CD4-positive, alpha-beta T cell treated with Interleukin-6 for 4 hours (primary cell): ENCODE measurements around the gene MARCHF7.
"Not testable (repeated sequence)": the region's sequence is repeated elsewhere in the genome, so short reads cannot be mapped to it uniquely, and the experiment has no call there.

Source experiments
- DNase-seq: peaks from one replicate; pipeline ENCODE4 v3.0.0-alpha.2; 2020; ENCODE audit warnings: mixed read lengths

Gene MARCHF7

GRCh38 chr2:159722580-159722979 lies 10.3 kb downstream of the MARCHF7 start:
- no peak for DNase-seq

DNA sequence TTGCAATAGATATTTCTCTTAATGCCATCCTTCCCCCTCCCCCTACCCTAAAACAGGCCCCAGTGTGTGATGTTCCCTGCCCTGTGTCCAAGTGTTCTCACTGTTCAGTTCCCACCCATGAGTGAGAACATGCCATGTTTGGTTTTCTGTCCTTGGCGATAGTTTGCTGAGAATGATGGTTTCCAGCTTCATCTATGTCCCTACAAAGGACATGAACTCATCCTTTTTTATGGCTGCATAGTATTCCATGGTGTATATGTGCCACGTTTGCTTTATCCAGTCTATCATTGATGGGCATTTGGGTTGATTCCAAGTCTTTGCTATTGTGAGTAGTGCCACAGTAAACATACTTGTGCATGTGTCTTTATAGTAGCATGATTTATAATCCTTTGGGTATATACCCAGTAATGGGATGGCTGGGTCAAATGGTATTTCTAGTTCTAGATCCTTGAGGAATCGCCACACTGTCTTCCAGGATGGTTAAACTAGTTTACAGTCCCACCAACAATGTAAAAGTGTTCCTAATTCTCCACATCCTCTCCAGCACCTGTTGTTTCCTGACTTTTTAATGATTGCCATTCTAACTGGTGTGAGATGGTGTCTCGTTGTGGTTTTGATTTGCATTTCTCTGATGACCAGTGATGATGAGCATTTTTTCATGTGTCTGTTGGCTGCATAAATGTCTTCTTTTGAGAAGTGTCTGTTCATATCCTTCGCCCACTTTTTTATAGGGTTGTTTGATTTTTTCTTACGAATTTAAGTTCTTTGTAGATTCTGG lies 12.7 kb downstream of the MARCHF7 start:
- not testable (repeated sequence) for DNase-seq

DNA sequence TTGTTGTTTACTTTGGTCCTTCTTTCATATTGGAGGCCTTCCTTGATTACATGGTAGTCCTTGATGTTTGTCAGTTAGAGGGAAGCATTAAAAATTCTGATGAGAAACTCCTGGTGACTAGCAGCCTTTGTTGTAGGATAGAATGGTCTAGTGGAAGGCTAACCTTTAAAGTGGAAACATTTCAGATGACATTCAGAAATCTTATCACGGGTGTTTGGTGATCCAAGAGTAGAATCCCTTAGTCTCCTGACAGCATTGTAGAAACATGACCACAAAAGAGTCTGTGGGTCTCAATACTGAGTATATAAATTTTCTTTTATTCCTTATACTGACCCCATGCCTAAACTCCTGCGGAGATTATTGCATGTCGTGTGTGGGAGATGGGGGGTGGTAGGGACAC lies 13.4 kb downstream of the MARCHF7 start:
- DNase-seq = no peak

DNA sequence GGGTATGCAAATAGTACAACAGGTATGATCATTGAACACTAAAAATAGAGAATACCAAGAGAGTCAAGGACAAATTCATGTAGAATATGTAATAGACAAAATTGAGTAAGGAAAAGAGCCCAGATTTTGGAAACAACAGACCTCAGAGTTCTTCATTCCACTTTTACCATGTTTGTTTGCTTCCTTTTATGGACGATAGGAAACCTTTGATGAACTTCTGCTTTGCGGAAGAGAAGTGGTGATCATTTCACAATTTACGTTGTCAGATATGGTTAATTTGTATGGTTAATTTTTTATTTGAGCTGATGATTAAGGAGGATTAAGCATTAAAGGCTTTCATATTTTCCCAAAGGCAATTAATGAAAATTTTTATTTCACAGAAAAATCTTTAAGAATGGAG lies 16.3 kb downstream of the MARCHF7 start:
- no peak for DNase-seq

- no peak for DNase-seq
Observed at GRCh38 chr2:159735648-159736047, 23.3 kb downstream of the MARCHF7 start.

DNA sequence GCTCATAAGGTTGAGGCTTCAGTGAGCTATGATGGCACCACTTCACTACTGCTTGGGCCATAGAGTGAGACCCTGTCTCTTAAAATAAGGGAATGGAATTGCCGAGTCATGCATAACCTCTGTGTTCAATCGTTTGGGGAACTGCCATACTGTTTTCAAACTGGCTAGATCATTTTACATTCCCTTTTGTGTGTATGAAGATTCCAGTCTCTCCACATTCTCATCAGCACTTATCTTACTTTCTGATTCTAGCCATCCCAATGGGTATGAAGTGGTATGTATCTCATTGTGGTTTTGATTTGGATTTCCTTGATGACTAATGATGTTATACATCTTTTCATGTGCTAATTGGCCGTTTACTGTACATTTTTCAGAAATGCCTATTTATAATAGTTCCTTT lies 23.7 kb downstream of the MARCHF7 start:
- no peak for DNase-seq

DNA sequence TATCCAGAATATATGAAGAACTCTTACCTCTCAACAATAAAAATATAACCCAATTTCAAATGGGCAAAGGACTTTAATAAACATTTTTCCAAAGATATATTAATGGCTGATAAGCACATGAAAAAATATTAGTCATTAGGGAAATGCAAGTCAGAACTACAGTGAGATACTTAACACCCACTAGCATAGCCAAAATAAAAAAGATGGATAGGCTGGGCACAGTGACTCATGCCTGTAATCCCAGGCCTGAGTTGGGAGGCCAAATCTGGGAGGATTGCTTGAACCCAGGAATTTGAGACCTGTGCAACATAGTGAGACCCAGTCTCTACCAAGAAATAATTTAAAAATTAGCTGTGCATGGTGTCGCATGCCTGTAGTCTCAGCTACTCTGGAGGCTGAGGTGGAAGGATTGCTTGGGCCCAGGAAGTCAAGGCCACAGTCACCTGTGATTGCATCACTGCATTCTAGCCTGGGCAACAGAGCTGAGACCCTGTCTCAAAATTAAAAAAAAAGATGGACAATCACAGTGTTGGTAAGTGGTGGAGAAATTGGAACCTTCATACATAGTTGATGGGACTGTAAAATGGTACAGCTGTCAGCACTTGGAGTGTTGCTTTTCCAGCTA lies 25.1 kb downstream of the MARCHF7 start:
- no peak for DNase-seq

DNA sequence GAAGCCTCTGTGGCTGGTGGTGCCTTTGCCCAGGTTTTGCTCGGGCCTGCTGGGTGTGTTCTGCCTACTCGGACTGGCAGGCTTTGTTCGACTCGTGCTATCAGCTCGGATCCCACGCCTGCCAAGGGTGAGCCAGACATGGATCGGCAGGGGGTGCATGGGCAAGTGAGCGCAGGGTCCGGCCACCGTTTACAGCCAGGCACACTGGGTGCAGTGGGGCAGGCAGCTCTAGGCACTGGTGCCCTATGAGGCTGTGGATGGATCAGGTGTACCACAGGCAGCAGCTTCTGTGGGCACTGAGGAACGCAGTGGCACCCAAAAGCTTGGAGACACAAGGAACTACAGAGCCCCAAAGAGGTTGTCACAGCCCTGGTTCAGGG lies 25.6 kb downstream of the MARCHF7 start:
- DNase-seq = no peak

DNA sequence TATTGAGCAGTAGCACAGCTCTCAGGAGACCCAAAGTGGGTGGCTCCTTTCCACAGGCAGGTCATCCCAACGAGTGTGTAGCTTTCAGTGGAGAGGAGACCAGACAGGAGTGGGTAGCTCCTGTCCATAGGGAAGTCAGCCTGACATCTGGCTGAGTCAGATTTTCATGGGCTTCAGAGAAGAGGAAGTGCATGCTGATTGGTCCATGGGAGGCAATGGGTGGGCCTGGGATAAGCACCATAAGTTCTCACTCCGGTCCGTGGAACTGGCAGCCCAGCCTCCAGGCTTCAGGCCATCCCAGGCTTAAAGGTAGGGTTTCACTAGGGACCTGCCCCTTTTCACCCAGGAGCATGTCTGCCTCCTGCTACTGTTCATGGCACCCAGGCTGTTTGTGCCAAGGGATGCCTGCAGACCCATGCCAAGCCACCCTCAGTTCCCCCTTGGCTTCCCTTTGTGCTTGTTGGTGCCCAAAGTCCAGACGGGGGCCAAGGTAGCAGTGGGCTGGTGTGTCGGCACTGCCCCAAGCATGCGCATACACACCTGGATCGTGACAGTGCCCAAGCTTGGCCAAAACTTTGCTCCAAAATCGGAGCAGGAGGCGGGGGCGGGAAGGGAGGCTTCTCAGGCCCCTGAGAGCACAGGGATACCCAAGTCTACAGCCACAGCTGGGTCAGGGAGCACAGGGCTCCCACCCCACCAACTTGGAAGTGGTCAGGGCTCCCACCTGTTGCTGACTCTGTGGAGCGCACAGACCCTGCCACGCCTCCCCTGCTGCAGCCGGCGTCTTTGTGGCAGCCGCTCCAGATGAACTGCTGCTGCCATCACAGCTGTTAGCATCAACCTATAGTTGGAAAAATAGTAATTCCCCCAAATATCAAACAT lies 26.4 kb downstream of the MARCHF7 start:
- DNase-seq = no peak

- DNase-seq = no peak
Observed at GRCh38 chr2:159742846-159743245, 30.5 kb downstream of the MARCHF7 start.

DNA sequence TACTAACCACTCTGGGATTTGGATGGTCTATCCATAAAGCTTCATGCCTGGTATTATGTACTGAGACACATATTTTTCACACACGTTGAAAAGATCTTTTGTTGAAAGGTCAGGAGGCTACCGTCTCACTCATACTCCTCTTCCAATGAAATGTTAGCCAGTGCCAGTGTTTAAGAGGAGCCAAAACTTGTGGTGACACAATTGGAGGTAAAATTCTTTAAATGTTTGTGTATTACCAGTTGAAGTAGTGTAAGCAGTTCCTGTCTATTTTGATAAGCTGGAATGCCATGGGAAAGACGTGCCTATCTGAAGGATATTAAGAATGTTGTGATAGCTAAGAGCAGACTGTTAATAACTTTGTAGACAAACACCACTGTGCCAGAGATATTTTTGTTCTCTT lies 32.1 kb downstream of the MARCHF7 start:
- no peak for DNase-seq

DNA sequence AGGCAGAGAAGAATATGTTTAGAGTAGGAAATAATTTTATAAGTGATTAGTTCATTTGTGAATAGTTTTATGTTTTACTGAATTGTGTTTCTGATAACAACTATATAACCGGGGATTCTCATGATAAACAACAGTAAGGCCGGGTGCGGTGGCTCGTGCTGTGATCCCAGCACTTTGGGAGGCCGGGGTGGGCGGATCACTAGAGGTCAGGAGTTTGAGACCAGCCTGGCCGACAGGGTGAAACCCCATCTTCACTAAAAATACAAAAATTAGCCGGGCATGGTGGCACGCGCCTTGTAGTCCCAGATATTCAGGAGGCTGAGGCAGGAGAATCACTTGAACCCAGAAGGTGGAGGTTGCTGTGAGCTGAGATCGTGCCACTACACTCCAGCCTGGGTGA lies 32.9 kb downstream of the MARCHF7 start:
- not testable (repeated sequence) for DNase-seq

GRCh38 chr2:159748089-159748488 lies 35.8 kb downstream of the MARCHF7 start:
- no peak for DNase-seq

DNA sequence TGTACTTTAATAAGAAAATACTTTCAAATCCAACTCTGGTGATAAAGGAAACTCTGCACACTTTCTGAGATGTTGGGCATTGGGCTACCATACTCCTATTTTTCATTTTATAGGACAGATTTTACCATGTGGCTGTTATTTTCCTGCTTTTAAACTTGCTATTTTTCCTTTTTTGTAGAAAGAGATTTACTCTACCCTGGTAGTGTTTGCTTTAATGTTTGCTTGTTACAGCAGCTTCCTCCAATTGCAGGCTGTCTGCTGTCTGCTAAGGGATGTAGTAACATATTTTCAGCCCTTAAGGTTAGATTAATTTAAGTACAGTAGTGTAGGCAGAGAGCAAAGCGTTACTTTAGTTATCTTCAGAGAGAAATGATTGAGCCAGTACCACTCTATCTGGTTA lies 38.6 kb downstream of the MARCHF7 start:
- no peak for DNase-seq

- no peak for DNase-seq
Observed at GRCh38 chr2:159753797-159754196, 41.5 kb downstream of the MARCHF7 start.

- DNase-seq = no peak
Observed at GRCh38 chr2:159755014-159755413, 42.7 kb downstream of the MARCHF7 start.

DNA sequence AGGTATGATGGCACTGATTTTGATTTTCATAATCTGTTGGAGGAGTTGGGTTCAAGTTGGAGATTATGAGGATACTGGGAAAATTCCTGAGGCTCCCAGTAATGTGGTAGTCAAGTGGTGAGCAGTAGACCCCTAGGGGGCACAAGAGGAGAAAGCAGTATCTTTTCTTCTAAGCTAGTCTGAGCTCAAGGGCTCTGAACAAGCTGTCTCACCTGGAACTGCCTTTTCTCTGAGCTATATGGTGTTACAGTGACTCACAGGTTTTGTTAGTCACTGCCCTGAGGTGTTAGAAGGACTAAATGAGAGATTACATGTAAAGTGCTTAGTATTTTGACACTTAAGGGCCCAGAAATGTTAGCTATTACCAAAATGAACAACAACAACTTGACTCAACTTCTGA lies 43.5 kb downstream of the MARCHF7 start:
- no peak for DNase-seq

GRCh38 chr2:159758239-159758638 lies 45.9 kb downstream of the MARCHF7 start:
- no peak for DNase-seq

DNA sequence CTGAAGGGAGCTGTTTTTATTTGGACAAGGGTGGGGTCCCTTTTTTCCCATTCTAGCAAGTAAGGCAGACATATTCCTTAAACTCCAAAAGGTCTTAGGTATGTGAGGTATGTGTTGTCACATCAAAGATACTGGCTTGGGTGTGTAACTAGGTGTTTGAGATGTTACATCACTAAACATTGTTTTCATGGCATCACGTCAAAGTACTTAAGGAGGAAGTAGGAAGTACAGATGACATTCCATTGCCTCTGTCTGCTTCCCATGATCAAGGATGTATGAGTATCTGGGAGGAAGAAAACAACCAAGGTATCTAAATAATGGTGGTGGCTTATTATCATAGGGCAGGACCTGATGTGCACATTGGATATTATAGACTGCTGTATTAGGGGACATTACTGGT lies 46.4 kb downstream of the MARCHF7 start:
- no peak for DNase-seq

GRCh38 chr2:159759577-159759976 lies 47.3 kb downstream of the MARCHF7 start:
- no peak for DNase-seq

DNA sequence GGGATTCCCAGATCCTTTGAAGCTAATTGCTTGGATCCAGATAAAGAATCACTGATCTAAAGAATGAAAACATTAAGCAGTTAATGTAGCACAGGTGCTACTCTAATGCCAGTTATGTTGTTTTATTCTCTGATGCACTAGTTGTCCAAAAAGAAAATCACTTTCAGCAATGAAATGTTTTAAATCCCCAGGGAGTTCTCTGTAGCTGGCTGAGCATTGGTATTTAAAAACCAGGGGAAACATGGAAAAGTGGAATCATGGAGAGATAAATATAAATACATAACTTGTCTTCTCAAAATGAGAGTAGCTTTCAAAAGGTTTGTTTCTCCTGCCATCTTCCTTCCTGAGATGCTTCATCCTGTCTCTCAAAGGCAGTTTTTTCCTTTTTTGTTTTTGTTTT lies 48.0 kb downstream of the MARCHF7 start:
- no peak for DNase-seq

GRCh38 chr2:159762075-159762474 lies 49.8 kb downstream of the MARCHF7 start:
- no peak for DNase-seq
